GM21360 (cell line): ENCODE data around the gene CTXND2.
"Not testable (repeated sequence)": the region's sequence is repeated elsewhere in the genome, so short reads cannot be mapped to it uniquely, and the experiment has no call there.

Experiments used
- ATAC-seq: cut with Tn5 transposase; IDR thresholded peaks from one replicate; pipeline ENCODE4 v1.9.1; 2021; ENCODE audit warnings: mild to moderate bottlenecking, moderate library complexity; ENCODE audit not compliant: unreplicated experiment

CTXND2 gene

DNA sequence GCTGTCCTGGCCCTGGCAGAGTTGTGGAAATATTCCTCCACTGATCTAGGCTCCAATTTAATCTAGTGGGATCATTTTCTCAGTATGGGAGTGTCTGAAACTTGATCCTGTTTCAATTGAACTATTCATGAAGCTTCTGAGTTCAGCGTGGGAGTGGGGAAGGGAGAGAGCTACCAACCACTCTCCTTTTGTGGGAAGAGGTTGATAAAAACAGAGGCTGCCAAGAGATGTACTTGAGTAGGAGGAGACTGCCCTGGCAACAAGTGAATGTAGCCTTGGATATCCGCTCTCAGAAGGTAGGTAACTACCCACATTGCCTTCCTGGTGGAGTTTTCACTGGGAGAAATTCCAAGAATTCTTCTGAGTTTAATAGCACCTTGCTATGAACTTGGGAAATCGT lies at the start of gene CTXND2:
CTXND2 (plus strand) TSS at position 119 of the 400 bp plus-strand sequence. CDS start 25,179 bp downstream, outside the sequence.
- ATAC-seq: no peak

DNA sequence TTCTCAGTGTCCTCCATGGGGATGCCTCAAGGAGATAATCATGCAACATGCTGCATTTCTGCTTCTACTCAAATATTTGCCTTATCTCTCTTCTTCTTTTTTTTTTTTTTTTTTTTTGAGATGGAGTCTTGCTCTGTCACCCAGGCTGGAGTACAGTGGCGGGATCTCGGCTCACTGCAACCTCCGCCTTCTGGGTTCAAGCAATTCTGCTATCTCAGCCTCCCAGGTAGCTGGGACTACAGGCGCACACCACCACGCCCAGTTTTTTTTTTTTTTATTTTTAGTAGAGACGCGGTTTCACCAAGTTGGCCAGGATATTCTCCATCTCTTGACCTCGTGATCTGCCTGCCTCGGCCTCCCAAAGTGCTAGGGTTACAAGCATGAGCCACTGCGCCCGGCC lies 46.1 kb upstream of the CTXND2 start:
- ATAC-seq: not testable (repeated sequence)

DNA sequence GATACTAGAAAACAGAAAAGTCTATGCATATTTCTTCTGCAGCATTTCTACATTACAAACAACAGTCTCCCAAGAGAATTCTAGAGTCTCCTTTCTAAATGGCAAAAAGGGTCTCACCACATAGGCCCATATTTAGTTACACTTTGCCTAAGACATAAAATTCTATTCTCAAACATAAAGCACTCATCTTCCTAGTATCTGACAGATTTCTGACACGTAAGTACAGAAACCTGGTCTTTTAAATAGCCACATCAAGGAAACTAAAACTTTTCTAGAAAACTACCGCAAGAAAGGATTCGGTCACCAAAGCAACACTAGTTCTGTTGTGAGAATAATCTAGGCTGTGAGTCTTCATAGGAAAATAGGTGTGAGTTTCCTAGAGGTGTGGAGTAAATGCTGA lies 45.3 kb upstream of the CTXND2 start:
- no peak for ATAC-seq

DNA sequence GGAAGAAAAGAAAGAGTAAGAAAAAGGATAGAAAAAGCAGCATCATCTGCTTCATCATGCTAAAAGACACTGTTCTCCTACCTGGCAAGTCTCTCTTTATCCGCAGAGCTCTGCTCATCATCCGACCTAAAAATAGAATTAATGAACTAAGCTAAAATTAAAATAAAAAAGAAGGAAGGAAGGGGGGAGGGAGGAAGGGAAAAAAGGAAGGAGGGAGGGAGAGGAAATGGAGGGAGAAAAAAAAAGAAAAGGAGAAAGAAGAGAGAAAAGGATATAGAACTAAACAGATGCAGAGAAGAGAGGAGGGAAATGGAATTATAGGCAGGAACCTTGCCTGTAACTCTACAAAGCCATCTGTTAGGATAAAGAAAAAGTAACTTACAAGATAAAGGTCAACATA lies 44.6 kb upstream of the CTXND2 start:
- no peak for ATAC-seq

DNA sequence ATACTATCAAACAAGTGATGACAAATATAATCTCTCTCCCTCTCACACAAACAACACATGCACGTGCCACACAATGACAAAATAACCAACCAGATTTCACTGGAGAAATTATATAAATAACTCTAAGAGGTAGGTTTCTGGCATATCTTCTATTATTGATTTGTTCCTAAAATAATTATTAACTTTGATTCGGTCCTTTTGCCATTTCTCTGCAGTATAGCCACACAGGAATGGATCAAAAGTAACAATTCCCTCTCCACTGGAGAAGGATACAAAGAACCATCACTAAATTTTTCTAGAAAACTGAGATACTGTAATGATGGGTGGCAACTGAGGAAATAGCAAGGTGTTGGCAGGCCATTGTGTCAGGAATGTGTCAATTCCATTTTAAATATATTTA lies 44.0 kb upstream of the CTXND2 start:
- no peak for ATAC-seq

DNA sequence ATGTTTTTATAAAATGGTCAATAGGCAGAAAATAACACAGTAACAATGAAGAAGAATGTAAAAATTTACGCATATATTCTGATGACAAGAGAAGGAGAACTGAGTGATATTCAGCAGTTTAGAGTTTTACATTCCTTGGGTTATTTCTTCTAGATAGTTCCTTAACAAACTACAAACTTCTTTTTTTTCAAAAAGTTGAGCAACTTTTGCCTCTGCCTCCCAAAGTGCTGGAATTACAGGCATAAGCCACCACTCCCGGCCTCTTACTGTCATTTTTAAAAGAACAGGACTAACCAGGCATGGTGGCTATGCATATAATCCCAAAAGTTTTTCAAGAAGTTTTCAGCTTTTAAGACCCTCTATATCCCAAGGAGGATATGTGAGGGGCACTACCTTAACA lies 43.5 kb upstream of the CTXND2 start:
- ATAC-seq: no peak

DNA sequence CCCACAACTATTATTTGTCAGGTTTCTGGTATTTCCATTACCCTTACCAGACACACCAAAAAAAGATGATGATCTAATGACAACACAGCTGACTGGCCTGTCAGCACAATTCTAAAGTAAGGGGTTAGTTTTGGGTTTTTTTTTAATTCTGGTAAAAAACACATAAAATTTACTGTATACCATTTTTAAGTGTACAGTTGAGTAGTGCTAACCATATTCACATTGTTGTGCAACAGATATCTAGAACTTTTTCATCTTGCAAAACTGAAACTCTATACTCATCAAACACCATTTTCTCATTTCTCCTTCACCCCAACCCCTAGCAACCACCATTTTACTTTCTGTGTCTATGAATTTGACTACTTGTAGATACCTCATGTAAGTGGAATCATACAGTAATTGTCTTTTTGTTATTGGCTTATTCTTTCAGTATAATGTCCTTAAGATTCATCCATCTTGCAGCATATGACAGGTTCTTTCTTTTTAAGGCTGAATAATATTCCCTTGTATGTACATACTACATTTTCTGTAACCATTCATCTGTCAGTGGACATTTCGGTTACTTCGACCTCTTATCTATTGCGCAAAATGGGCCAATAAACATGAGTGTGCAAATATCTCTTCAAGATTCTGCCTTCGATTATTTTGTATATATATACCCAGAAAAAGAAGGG lies 40.3 kb upstream of the CTXND2 start:
- ATAC-seq: no peak

DNA sequence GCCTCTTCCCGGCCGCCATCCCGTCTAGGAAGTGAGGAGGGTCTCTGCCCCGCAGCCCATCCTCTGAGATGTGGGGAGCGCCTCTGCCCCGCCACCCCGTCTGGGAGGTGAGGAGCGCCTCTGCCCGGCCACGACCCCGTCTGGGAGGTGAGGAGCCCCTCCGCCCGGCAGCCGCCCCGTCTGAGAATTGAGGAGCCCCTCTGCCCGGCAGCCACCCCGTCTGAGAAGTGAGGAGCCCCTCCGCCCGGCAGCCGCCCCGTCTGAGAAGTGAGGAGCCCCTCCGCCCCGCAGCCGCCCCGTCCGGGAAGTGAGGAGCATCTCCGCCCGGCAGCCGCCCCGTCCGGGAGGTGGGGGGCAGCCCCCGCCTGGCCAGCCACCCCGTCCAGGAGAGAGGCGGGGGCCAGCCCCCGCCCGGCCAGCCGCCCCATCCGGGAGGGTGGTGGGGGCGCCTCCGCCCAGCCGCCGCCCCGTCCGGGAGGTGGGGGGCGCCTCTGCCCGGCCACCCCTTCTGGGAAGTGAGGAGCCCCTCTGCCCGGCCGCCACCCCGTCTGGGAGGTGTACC lies 36.1 kb upstream of the CTXND2 start:
- not testable (repeated sequence) for ATAC-seq

DNA sequence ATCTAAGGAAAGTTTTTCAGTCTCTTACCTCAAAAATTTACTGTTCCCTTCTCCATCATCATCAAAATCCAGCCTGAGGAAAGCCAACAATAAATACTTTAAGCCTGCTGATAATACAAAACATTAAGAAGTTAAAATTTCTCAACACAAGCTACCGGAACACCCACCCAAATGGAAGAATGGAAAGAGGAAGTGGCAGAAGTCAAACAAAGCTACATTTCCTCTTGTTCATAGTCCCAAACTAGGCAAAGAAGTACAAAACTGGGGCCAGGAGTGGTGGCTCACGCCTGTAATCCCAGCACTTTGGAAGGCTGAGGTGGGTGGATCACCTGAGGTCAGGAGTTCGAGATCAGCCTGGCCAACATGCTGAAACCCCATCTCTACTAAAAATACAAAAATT lies 34.2 kb upstream of the CTXND2 start:
- not testable (repeated sequence) for ATAC-seq

DNA sequence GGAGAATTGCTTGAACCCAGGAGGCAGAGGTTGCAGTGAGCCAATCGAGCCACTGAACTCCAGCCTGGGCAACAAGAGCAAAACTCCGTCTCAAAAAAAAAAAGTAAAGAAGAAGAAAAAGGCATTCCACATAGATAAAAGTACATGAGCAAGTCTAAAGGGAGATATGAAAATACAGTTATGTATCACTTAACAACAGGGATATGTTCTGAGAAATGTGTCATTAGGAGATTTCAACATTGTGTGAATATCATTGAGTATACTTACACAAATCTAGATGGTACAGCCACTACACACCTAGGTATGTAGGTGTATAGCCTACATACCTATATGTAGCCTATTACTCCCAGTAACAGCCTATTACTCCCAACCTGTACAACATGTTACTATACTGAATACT lies 23.2 kb upstream of the CTXND2 start:
- no peak for ATAC-seq

DNA sequence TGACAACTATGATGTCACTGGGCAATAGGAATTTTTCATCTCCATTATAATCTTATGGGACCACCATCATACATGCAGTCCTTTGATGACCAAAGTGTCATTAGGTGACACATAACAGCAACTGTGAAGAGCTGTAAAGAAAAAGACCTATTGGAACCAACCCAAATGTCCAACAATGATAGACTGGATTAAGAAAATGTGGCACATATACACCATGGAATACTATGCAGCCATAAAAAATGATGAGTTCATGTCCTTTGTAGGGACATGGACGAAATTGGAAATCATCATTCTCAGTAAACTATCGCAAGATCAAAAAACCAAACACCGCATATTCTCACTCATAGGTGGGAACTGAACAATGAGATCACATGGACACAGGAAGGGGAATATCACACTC lies 22.7 kb upstream of the CTXND2 start:
- ATAC-seq: not testable (repeated sequence)

DNA sequence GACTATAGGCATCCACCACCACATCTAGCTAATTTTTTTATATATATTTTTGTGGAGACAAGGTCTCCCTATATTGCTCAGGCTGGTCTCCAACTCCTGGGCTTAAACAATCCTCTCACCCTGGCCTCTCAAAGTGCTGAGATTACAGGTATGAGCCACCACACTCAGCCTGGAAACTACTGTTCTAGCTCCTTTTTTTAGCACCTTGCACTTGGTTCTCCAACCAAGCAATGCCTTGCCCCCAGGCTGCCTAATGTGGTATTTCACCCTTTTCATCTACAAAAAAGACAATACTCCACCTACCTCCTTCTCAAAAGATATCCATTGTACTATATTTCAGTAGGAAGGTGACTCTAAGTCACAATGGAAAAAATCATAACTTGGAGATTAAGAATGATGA lies 17.3 kb upstream of the CTXND2 start:
- no peak for ATAC-seq

DNA sequence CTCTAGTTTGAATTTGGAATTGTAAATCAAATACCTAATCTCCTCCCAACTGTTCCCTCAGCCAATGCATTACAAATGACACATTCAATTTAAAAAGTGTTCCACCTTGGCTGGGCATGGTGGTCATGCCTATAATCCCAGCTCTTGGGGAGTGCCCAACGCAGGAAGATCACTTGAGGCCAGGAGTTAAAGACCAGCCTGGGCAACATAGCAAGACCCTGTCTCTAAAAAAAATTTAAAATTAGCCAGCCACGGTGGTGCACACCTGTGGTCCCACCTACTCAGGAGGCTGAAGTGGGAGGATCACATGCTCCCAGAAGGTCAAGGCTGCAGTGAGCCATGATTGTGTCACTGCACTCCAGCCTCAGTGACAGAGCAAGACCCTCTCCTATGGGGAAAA lies 14.4 kb upstream of the CTXND2 start:
- no peak for ATAC-seq

DNA sequence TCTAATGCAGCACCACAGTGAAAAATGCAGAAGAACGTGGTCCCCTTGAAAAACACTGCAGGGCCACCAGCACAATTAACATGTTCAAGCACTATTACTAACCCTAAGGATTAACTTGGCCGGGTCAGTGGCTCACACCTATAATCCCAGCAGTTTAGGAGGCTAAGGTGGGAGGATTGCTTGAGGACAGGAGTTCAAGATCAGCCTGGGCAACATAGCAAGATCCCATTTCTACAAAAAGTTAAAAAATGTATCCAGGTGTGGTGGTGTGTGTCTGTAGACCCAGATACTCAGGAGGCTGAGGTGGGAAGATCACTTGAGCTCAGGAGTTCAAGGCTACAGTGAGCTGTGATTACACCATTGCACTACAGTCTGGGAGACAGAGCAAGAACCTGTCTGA lies 13.4 kb upstream of the CTXND2 start:
- ATAC-seq: no peak

DNA sequence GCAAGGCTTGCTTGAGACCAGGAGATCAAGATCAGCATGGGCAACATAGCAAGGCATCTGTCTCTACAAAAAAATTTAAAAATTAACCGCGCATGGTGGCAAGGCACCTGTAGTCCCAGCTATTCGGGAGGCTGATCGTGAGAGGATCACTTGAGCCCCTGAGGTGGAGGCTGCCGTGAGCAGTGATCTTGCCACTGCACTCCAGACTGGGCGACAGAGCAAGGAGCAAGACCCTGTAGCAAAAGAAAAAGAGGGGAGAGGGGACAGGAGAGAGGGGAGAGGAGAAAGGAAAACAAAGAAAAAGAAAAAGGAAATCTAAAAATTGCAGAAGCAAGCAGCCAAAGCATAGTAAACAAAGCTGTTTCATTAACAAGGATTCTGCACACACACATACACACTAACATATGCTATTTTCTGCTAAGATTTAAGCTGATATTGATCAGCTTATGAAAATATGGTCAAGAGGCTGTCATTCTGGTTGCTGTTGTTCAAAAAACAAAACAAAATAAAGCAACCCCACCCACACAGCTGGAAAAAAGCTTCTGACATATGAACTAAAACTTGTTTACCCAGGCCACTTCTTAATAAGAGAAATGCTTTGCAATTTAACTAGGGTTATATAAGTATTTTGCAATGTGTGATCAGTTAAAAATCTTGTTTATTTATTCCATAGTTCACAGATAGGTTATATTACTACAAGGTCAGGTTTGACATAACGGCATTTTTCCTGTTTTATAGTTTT lies 12.3 kb upstream of the CTXND2 start:
- no peak for ATAC-seq

DNA sequence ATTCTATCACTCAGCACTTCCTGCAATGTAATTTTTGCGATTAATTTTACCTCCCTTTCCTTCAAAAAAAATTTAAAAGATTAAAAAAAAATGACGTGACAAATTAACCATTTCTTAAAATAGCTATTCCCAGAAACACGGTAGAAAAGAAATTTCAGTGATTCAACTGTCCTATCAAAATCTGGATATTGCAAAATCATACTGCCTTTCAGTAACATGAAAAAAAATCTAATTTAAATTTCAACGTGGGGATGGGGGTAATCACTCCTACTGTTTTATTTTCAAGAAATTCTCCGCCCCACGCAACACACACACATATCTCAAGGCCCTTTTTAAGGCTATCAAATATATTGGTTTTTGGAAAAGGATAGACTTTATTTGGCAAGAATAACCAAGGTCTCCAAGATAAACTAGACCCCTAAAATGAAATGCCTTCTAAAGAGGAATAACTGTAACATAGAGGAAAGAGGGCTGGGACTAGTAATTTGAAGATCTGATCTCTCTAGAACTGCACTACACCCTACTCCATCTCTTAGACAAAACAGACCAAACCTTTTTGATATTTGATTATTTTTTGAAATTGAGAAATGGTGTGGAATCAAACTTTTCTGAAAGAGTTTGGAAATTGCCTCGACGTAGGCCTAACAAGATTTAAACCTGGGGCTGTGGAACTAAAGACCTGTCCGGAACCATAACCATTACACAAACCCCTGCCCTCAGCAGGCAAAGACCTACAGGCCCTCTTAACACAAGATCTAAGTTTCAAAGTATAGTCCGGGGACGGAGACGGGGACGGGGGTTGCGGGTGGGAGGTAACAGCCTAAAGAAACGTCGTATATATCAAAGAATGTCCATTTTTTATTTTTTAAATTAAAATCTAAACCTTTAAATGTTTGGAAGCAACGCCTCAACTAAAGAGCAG lies 11.5 kb upstream of the CTXND2 start:
- no peak for ATAC-seq

DNA sequence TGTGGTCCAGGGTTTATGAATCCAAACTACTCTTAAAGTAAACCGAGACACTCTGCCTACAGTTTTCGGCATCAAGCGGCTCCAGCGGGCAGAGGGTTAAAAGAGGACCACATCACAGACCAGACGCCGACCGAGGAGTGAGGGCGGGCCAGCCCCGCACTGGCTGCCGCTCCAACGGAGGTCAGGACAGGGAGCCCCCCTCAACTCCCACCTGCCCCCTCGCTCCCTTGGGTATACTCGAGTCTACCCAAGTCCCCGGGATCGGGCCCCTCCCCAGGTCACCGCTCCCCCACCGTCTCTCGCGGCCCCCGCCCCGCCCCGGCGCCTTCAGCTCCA lies 10.8 kb upstream of the CTXND2 start:
- peak; percentile 32 for ATAC-seq

DNA sequence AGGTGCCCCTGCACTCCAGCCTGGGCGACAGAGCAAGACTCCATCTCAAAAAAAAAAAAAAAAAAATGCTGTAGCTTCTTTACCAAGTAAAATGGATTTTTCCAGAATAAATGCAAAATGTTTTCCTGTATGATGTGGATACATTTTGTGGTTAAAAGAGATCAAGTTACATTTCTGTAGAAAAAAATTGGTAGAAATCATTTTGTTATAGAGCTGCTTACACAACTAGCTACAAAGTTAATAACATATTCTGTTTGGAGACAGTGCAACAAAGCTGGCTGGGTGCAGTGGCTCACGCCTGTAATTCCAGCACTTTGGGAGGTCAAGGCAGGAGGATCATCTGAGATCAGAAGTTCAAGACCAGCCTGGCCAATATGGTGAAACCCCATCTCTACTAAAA lies 8.0 kb upstream of the CTXND2 start:
- ATAC-seq: not testable (repeated sequence)

DNA sequence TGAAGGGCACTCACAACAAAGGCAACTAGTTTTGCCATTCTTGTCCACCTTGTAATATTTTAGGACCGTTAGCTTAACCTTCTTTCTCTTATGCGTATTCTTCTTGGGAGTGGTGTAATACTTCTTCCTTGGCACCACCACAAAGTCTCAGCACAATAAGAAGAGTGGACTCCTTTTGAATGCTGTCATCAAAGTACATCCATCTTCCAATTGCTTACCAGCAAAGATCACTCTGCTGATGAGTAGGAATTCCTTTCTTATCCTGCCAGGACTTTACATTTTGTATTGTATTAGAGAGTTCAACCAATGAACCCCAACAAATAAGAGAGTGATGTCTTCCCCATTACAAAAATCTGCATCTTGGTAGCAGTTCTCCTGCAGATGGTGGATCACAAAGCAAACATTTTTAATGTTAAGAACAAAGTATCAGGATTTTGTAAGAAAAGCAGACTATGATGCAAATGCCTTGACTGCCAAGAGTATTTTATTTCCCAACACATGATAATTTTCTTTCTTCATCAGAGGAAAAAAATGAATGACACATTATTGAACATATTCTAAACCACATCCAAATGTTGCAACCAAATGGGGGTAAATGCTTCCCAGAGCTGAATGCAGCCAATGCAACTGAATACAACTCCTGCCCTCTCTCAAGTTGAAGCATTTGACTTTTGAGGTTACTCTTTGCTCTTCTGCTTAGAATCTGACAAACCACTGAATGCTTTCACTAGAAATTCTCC lies 5.4 kb upstream of the CTXND2 start:
- no peak for ATAC-seq

DNA sequence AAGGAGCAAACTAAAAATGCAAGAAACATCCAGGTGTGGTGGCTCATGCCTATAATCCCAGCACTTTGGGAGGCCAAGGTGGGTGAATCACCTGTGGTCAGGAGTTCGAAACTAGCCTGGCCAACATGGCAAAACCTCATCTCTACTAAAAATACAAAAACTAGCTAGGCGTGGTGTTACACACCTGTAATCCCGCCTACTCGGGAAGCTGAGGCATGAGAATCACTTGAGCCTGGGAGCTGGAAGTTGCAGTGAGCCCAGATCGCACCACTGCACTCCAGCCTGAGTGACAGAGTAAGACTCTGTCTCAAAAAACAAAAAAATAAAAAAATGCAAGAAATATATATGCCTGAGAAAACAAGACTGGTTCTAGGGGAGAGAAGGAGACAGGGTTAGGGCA lies 3.8 kb upstream of the CTXND2 start:
- not testable (repeated sequence) for ATAC-seq

DNA sequence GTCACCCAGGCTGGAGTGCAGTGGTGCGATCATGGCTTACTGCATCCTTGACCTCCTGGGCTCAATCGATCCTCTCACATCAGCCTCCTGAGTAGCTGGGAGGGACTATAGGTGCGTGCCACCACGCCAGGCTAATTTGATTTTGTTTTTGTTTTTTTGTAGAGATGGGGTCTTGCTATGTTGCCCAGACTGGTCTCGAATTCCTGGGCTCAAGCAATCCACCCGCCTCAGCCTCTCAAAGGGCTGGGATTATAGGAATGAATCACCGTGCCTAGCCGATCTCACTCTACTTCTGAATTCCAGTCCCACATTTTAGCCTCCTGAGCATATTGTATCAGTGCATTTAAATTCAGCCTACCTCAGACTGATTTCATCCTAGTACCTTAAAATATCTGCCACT lies 1.8 kb downstream of the CTXND2 start:
- no peak for ATAC-seq
